Loucy (cell line): ENCODE data around the gene GNG8.

Source experiments
- EZH2phosphoT487 ChIP-seq: fragments of 200-600 bp; IDR thresholded peaks from 2 replicates; pipeline ENCODE4 v1.6.1; 2018; ENCODE audit warnings: antibody characterized with exemption, mild to moderate bottlenecking, moderate library complexity, borderline replicate concordance
- TF ChIP-seq, protein P1 (sequence below): fragments of 200-600 bp; sonication (generic); conservative IDR thresholded peaks from 2 replicates; pipeline ENCODE4 v1.5.1; 2014; ENCODE audit warnings: mild to moderate bottlenecking, antibody characterized with exemption, low read length

GRCh38 chr19:46661735-46662592 is 26.0 kb upstream of the GNG8 start:
- TF ChIP-seq, protein P1, sequence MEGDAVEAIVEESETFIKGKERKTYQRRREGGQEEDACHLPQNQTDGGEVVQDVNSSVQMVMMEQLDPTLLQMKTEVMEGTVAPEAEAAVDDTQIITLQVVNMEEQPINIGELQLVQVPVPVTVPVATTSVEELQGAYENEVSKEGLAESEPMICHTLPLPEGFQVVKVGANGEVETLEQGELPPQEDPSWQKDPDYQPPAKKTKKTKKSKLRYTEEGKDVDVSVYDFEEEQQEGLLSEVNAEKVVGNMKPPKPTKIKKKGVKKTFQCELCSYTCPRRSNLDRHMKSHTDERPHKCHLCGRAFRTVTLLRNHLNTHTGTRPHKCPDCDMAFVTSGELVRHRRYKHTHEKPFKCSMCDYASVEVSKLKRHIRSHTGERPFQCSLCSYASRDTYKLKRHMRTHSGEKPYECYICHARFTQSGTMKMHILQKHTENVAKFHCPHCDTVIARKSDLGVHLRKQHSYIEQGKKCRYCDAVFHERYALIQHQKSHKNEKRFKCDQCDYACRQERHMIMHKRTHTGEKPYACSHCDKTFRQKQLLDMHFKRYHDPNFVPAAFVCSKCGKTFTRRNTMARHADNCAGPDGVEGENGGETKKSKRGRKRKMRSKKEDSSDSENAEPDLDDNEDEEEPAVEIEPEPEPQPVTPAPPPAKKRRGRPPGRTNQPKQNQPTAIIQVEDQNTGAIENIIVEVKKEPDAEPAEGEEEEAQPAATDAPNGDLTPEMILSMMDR, result peak; percentile 93
- TF ChIP-seq EZH2phosphoT487, result no peak
